ENCODE results near the gene EPHB3.

EPHB3 gene

GRCh38 chr3:184561061-184561912, at the start of gene EPHB3:
Gene EPHB3 (plus strand): TSS chr3:184561785. CDS start chr3:184562236, 451 bp downstream.
- DNase-seq (ENCODE audit: low read depth): peak; percentile 100

- DNase-seq (ENCODE audit: low read depth): no peak
Measured at GRCh38 chr3:184512621-184513020, 49.0 kb upstream of the EPHB3 start.

- DNase-seq (ENCODE audit: low read depth): peak; percentile 79
Measured at GRCh38 chr3:184513276-184514170, 48.1 kb upstream of the EPHB3 start.

- no peak for DNase-seq (ENCODE audit: low read depth)
Measured at GRCh38 chr3:184514171-184514490, 47.5 kb upstream of the EPHB3 start.

- peak; percentile 76 for DNase-seq (ENCODE audit: low read depth)
Measured at GRCh38 chr3:184523825-184524615, 37.6 kb upstream of the EPHB3 start.

GRCh38 chr3:184524981-184525336, 36.6 kb upstream of the EPHB3 start:
- DNase-seq (ENCODE audit: low read depth): peak; percentile 13

- no peak for DNase-seq (ENCODE audit: low read depth)
Measured at GRCh38 chr3:184525337-184526087, 36.1 kb upstream of the EPHB3 start.

GRCh38 chr3:184526088-184526433, 35.5 kb upstream of the EPHB3 start:
- DNase-seq (ENCODE audit: low read depth): no peak

- peak; percentile 41 for DNase-seq (ENCODE audit: low read depth)
Measured at GRCh38 chr3:184531626-184532280, 29.8 kb upstream of the EPHB3 start.

GRCh38 chr3:184532940-184533732, 28.4 kb upstream of the EPHB3 start:
- DNase-seq (ENCODE audit: low read depth): no peak

GRCh38 chr3:184537885-184538665, 23.5 kb upstream of the EPHB3 start:
- no peak for DNase-seq (ENCODE audit: low read depth)

- no peak for DNase-seq (ENCODE audit: low read depth)
Measured at GRCh38 chr3:184538666-184539431, 22.7 kb upstream of the EPHB3 start.

- no peak for DNase-seq (ENCODE audit: low read depth)
Measured at GRCh38 chr3:184539801-184540435, 21.7 kb upstream of the EPHB3 start.

- peak; percentile 30 for DNase-seq (ENCODE audit: low read depth)
Measured at GRCh38 chr3:184540777-184541681, 20.6 kb upstream of the EPHB3 start.

GRCh38 chr3:184541886-184542562, 19.6 kb upstream of the EPHB3 start:
- no peak for DNase-seq (ENCODE audit: low read depth)

GRCh38 chr3:184542577-184542976, 19.0 kb upstream of the EPHB3 start:
- DNase-seq (ENCODE audit: low read depth): no peak

- DNase-seq (ENCODE audit: low read depth): no peak
Measured at GRCh38 chr3:184543256-184543655, 18.3 kb upstream of the EPHB3 start.

All from EH (cell line).